HepG2 (cell line): Measurements from ENCODE around the gene HNRNPA1. TPM values are rescaled to one million over a fixed set of nuclear protein-coding genes. Genes with fewer than 3 reads are reported as not detected.

Experiments used
- ATAC-seq: fragments of 200-7000 bp; cut with Tn5 transposase; 3 replicates; pipeline ENCODE4 v1.9.1; 2020; ENCODE audit warnings: mild to moderate bottlenecking, moderate library complexity
- BruUV-seq: library from RNA; stranded (reverse); fragments of 400-500 nt; replicated peaks from 2 replicates; lab custom pipeline; 2021; lab: Mats Ljungman, UMichigan
- CTCF ChIA-PET: fragments of 300-600 bp; formaldehyde crosslinking; extraction: SDS; loops from one replicate; lab custom pipeline; 2021; ENCODE audit warnings: low total read pairs, inconsistent platforms, low intra/inter-chr PET ratio; lab: Yijun Ruan, JAX
- POLR2A ChIA-PET: fragments of 350-600 bp; sonication (Branson Sonifier 250); formaldehyde crosslinking; loops from one replicate; lab custom pipeline; 2020; ENCODE audit warnings: antibody characterized with exemption, inconsistent platforms; lab: Yijun Ruan, JAX
- DNase-seq: peaks from one replicate; pipeline ENCODE4 v3.0.0-alpha.2; 2015; ENCODE audit warnings: low spot score
- FAIRE-seq: peaks from 3 replicates; lab custom pipeline; 2011; peaks lifted over from hg19 to GRCh38; lab: Jason Lieb, UNC
- H2AFZ ChIP-seq: one replicate; pipeline ENCODE4 v1.6.1; 2011; ENCODE audit warnings: low read length, inconsistent platforms
- H3K27ac ChIP-seq: fragments of 300-600 bp; 3 replicates; pipeline ENCODE4 v1.8.0; 2011; ENCODE audit warnings: mixed run types, mild to moderate bottlenecking, mixed read lengths, low read length, inconsistent platforms; ENCODE audit not compliant: insufficient read depth; ENCODE audit errors: extremely low read length
- H3K27me3 ChIP-seq, 2 experiments: fragments of 200-600 bp in 1 of 2; 2 replicates in 1 of 2; 3 replicates in 1 of 2; pipeline versions ENCODE4 v1.6.0 to v1.8.0; 2011; ENCODE audit warnings: low read length in 2 of 2, mild to moderate bottlenecking in 2 of 2, moderate library complexity in 2 of 2, inconsistent platforms in 1 of 2; ENCODE audit not compliant: insufficient read depth in 2 of 2, control insufficient read depth in 1 of 2
- H3K36me3 ChIP-seq, 2 experiments: fragments of 200-600 bp in 1 of 2; replicated peaks in 1 of 2; 2 replicates in 1 of 2; 3 replicates in 1 of 2; pipeline versions ENCODE4 v1.5.1 to v1.8.0; 2011; ENCODE audit warnings: low read length in 2 of 2, inconsistent platforms in 1 of 2; ENCODE audit not compliant: insufficient read depth in 2 of 2, control insufficient read depth in 1 of 2
- H3K4me1 ChIP-seq: 2 replicates; pipeline ENCODE4 v1.5.1; 2012; ENCODE audit warnings: low read length, inconsistent platforms; ENCODE audit not compliant: insufficient read depth
- H3K4me2 ChIP-seq: 2 replicates; pipeline ENCODE4 v1.6.0; 2011; ENCODE audit warnings: low read depth, low read length, inconsistent platforms
- H3K4me3 ChIP-seq, 3 experiments: fragments of 200-600 bp in 1 of 3; sonication (generic), shearing (Covaris generic) in 1 of 3; replicated peaks in 1 of 3; 2 replicates each; pipeline ENCODE4 v1.5.1; 2011 to 2016; ENCODE audit warnings: low read length in 3 of 3, inconsistent platforms in 2 of 3, low read depth in 2 of 3, mild to moderate bottlenecking in 2 of 3, control low read depth in 1 of 3, mixed read lengths in 1 of 3; ENCODE audit not compliant: insufficient read depth in 1 of 3
- H3K79me2 ChIP-seq: one replicate; pipeline ENCODE4 v1.6.1; 2011; ENCODE audit warnings: low read length, inconsistent platforms; ENCODE audit not compliant: insufficient read depth
- H3K9ac ChIP-seq: 2 replicates; pipeline ENCODE4 v1.6.0; 2011; ENCODE audit warnings: mild to moderate bottlenecking, low read depth, low read length, inconsistent platforms; ENCODE audit not compliant: insufficient read depth
- H3K9me3 ChIP-seq: 2 replicates; pipeline ENCODE4 v1.5.1; 2012; ENCODE audit warnings: mild to moderate bottlenecking, low read length
- H4K20me1 ChIP-seq: 2 replicates; pipeline ENCODE4 v1.6.0; 2011; ENCODE audit warnings: inconsistent platforms, mild to moderate bottlenecking, low read length, moderate library complexity; ENCODE audit not compliant: insufficient read depth
- ARHGAP35 ChIP-seq: sonication (generic); formaldehyde crosslinking; IDR thresholded peaks from 2 replicates; pipeline ENCODE4 v1.9.0; 2022; ENCODE audit warnings: mild to moderate bottlenecking, inconsistent platforms, moderate library complexity, missing genetic modification reagents, borderline replicate concordance
- DMAP1 ChIP-seq: IDR thresholded peaks from 2 replicates; pipeline ENCODE4 v1.6.1; 2016
- FOSL1 ChIP-seq: sonication (generic); formaldehyde crosslinking; IDR thresholded peaks from 2 replicates; pipeline ENCODE4 v1.9.0; 2021; ENCODE audit warnings: missing genetic modification reagents, borderline replicate concordance
- HCFC1 ChIP-seq: fragments of 150-350 bp; IDR thresholded peaks from 2 replicates; pipeline ENCODE4 v1.6.1; 2014; ENCODE audit warnings: low read depth, low read length
- KDM1A ChIP-seq: IDR thresholded peaks from 2 replicates; pipeline ENCODE4 v1.6.1; 2016; ENCODE audit warnings: missing compliant biosample characterization
- MEF2D ChIP-seq: sonication (generic); formaldehyde crosslinking; IDR thresholded peaks from 2 replicates; pipeline ENCODE4 v1.5.1; 2020; ENCODE audit warnings: mild to moderate bottlenecking, missing genetic modification reagents
- MXI1 ChIP-seq: IDR thresholded peaks from 3 replicates; pipeline ENCODE4 v1.6.1; 2012; ENCODE audit warnings: low read depth, low read length, inconsistent platforms, borderline replicate concordance
- NR2F2 ChIP-seq: IDR thresholded peaks from 2 replicates; pipeline ENCODE4 v1.6.1; 2012; ENCODE audit warnings: low read depth, inconsistent platforms, borderline replicate concordance
- NRL ChIP-seq: sonication (generic); formaldehyde crosslinking; IDR thresholded peaks from 2 replicates; pipeline ENCODE4 v1.5.0; 2020; ENCODE audit warnings: missing genetic modification reagents, mild to moderate bottlenecking, moderate library complexity, borderline replicate concordance
- TAF1 ChIP-seq: sonication (generic); formaldehyde crosslinking; IDR thresholded peaks from 2 replicates; pipeline ENCODE4 v1.4.0; 2020; ENCODE audit warnings: missing genetic modification reagents
- TBL1XR1 ChIP-seq: fragments of 150-350 bp; IDR thresholded peaks from 2 replicates; pipeline ENCODE4 v1.6.1; 2014; ENCODE audit warnings: borderline replicate concordance, low read length; ENCODE audit not compliant: partially characterized antibody
- ZFX ChIP-seq: sonication (generic); formaldehyde crosslinking; IDR thresholded peaks from 2 replicates; pipeline ENCODE4 v1.4.0; 2020; ENCODE audit warnings: mild to moderate bottlenecking, low read depth, missing genetic modification reagents, moderate library complexity
- ZMYM3 ChIP-seq: sonication (generic); formaldehyde crosslinking; IDR thresholded peaks from 2 replicates; pipeline ENCODE4 v1.5.1; 2020; ENCODE audit warnings: mild to moderate bottlenecking, missing genetic modification reagents
- ZNF143 ChIP-seq: sonication (generic); formaldehyde crosslinking; IDR thresholded peaks from 2 replicates; pipeline ENCODE4 v1.4.0; 2020; ENCODE audit warnings: missing genetic modification reagents
- ZNF343 ChIP-seq: sonication (generic); formaldehyde crosslinking; IDR thresholded peaks from 2 replicates; pipeline ENCODE4 v1.4.0; 2020; ENCODE audit warnings: mild to moderate bottlenecking, missing genetic modification reagents
- ZNF724P ChIP-seq: sonication (generic); formaldehyde crosslinking; IDR thresholded peaks from 2 replicates; pipeline ENCODE4 v1.8.0; 2022; ENCODE audit warnings: missing genetic modification reagents, borderline replicate concordance
- WGBS: methylation state at CpG from one replicate; pipeline ENCODE4 v1.1.6; 2017; ENCODE audit warnings: low lambda C conversion rate; 5-methylcytosine and 5-hydroxymethylcytosine counted together
- in situ Hi-C: cut with HindIII; loops from 2 replicates; pipeline ENCODE4 v1.10.0; 2017; ENCODE audit warnings: low pct_unique_long_range_greater_than_20kb; ENCODE audit not compliant: extremely low pct_ligation_motif_present
- intact Hi-C: fragments of 100-400 bp; cut with micrococcal nuclease; formaldehyde crosslinking; loops from one replicate; pipeline ENCODE4 v1.10.0; 2022; ENCODE audit not compliant: unreplicated experiment
- polyA plus RNA-seq, 8 experiments: library from polyadenylated mRNA; depleted of rRNA in 3 of 8; stranded (reverse) in 7 of 8; unstranded in 1 of 8; fragments of >200 nt; fragmentation: Illumina TruSeq in 4 of 8; extraction: Trizol in 4 of 8; gene quantifications; 2 replicates each; pipeline versions ENCODE4 v1.2.1 to v1.2.3, GENCODE V29; 2011 to 2016; ENCODE audit warnings: low read depth in 4 of 8, missing spikeins in 1 of 8, mixed read lengths in 1 of 8; ENCODE audit not compliant: insufficient read depth in 1 of 8
- total RNA-seq, 5 experiments: library from RNA; depleted of rRNA; stranded (reverse); fragments of >200 nt; fragmentation: Illumina TruSeq; extraction: Trizol; gene quantifications; 2 replicates each; pipeline ENCODE4 v1.2.3, GENCODE V29; 2016; ENCODE audit warnings: low read depth in 1 of 5
- TF ChIP-seq, protein P1 (sequence below): sonication (generic); formaldehyde crosslinking; IDR thresholded peaks from 2 replicates; pipeline ENCODE4 v1.5.1; 2020; ENCODE audit warnings: mild to moderate bottlenecking, missing genetic modification reagents, moderate library complexity
- TF ChIP-seq, protein P2 (sequence below): sonication (generic); formaldehyde crosslinking; IDR thresholded peaks from 2 replicates; pipeline ENCODE4 v1.4.0; 2020; ENCODE audit warnings: missing genetic modification reagents

Gene HNRNPA1
- total and polyA plus RNA-seq, 2 of the 13 experiments (the other 11 are each of a cell fraction or from before 2014, with no cell fraction given): 535 to 1,820 TPM

- ATAC-seq: no peak
- no peak overlapping the region for H3K4me2 ChIP-seq
- H3K36me3 ChIP-seq: no peaks in the 10 kb centered on the region
- ChIA-PET POLR2A (interaction anchor here (0.7 to 3.0 kb wide), 3 partner anchors 10 to 14 kb away, joined by 3 to 11 read pairs (median 7); partner anchors contain the start of genes COPZ1 and NFE2), CTCF (no interaction called here)
- no TSS peak for BruUV-seq
- no peak overlapping the region for H3K9ac ChIP-seq
- H3K27me3 ChIP-seq: no peaks in the 10 kb centered on the region
- no peak overlapping the region for H3K4me3 ChIP-seq
- no peaks in the 10 kb centered on the region for H3K9me3 ChIP-seq
- H3K27ac ChIP-seq: no peak overlapping the region
- 42% methylated on average over 2 of the region's 2 CpGs for WGBS
- H3K4me1 ChIP-seq: peaks cover 44% of the 10 kb centered on the region
- H4K20me1 ChIP-seq: no peaks in the 10 kb centered on the region
- no peak for TF ChIP-seq ARHGAP35 (CRISPR knock-in tag)
- TF ChIP-seq, protein P1, sequence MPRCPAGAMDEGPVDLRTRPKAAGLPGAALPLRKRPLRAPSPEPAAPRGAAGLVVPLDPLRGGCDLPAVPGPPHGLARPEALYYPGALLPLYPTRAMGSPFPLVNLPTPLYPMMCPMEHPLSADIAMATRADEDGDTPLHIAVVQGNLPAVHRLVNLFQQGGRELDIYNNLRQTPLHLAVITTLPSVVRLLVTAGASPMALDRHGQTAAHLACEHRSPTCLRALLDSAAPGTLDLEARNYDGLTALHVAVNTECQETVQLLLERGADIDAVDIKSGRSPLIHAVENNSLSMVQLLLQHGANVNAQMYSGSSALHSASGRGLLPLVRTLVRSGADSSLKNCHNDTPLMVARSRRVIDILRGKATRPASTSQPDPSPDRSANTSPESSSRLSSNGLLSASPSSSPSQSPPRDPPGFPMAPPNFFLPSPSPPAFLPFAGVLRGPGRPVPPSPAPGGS (CRISPR knock-in tag): no peak
- no peak for TF ChIP-seq ZNF724P
- no peak for TF ChIP-seq ZNF343 (CRISPR knock-in tag)
- no peak for TF ChIP-seq MXI1
- TF ChIP-seq TAF1 (CRISPR knock-in tag): no peak
- TF ChIP-seq ZFX (CRISPR knock-in tag): no peak
- TF ChIP-seq NRL: no peak
- no peak for TF ChIP-seq MEF2D
- TF ChIP-seq, protein P2, sequence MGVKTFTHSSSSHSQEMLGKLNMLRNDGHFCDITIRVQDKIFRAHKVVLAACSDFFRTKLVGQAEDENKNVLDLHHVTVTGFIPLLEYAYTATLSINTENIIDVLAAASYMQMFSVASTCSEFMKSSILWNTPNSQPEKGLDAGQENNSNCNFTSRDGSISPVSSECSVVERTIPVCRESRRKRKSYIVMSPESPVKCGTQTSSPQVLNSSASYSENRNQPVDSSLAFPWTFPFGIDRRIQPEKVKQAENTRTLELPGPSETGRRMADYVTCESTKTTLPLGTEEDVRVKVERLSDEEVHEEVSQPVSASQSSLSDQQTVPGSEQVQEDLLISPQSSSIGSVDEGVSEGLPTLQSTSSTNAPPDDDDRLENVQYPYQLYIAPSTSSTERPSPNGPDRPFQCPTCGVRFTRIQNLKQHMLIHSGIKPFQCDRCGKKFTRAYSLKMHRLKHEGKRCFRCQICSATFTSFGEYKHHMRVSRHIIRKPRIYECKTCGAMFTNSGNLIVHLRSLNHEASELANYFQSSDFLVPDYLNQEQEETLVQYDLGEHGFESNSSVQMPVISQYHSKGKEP (CRISPR knock-in tag): no peak
- TF ChIP-seq FOSL1 (CRISPR knock-in tag): no peak
- no peak for TF ChIP-seq DMAP1 (CRISPR knock-in tag)
- TF ChIP-seq KDM1A (CRISPR knock-in tag): no peak
- TF ChIP-seq ZMYM3 (CRISPR knock-in tag): no peak
- no peak for TF ChIP-seq ZNF143 (CRISPR knock-in tag)
- TF ChIP-seq TBL1XR1: no peak
- TF ChIP-seq NR2F2: no peak
- no peak for TF ChIP-seq HCFC1
- TF ChIP-seq, all 625 proteins: peak for 0
- FAIRE-seq (no peak), DNase-seq (no peak)
- in situ Hi-C loops (no loop called here), intact Hi-C loops (no loop called here)
- Histone ChIP-seq H2AFZ (no peak overlapping the region), H3K79me2 (no peaks in the 10 kb centered on the region)
Measured at GRCh38 chr12:54311051-54311450, 30.5 kb downstream of the HNRNPA1 start.
